A549 (cell line): ENCODE measurements around the gene TASP1.

Source experiments
- BCL3 ChIP-seq: fragments of >200 bp; sonication (Bioruptor Twin); formaldehyde crosslinking; IDR thresholded peaks from 3 replicates; pipeline ENCODE4 v1.6.1; 2016
- CBX2 ChIP-seq: fragments of 200-600 bp; sonication (generic); IDR thresholded peaks from 2 replicates; pipeline ENCODE4 v1.6.1; 2016; ENCODE audit warnings: low read depth, mild to moderate bottlenecking, borderline replicate concordance
- CTCF ChIP-seq: fragments of >200 bp; sonication (Bioruptor Twin); formaldehyde crosslinking; IDR thresholded peaks from 3 replicates; pipeline ENCODE4 v1.5.1; 2016
- EP300 ChIP-seq, 2 experiments: fragments of >200 bp; sonication (Bioruptor Twin); formaldehyde crosslinking; IDR thresholded peaks; 2 replicates in 1 of 2; 3 replicates in 1 of 2; pipeline ENCODE4 v1.6.1; 2016 to 2017
- KDM1A ChIP-seq: fragments of 200-600 bp; sonication (generic); IDR thresholded peaks from 2 replicates; pipeline ENCODE4 v1.6.1; 2016; ENCODE audit warnings: low read depth, mild to moderate bottlenecking
- MAX ChIP-seq: IDR thresholded peaks from 2 replicates; pipeline ENCODE4 v1.6.1; 2012
- PBX3 ChIP-seq: IDR thresholded peaks from 2 replicates; pipeline ENCODE4 v1.6.1; 2012
- POLR2A ChIP-seq: IDR thresholded peaks from 2 replicates; pipeline ENCODE4 v1.6.1; 2012; ENCODE audit warnings: mild to moderate bottlenecking, low read length
- RNF2 ChIP-seq: fragments of 200-600 bp; sonication (generic); IDR thresholded peaks from 2 replicates; pipeline ENCODE4 v1.6.1; 2016; ENCODE audit warnings: low read depth, mild to moderate bottlenecking, antibody characterized with exemption, moderate library complexity, borderline replicate concordance
- SREBF2 ChIP-seq: fragments of 450-650 bp; IDR thresholded peaks from 2 replicates; pipeline ENCODE4 v1.6.1; 2014; ENCODE audit warnings: mild to moderate bottlenecking, moderate library complexity
- USF2 ChIP-seq: fragments of 450-650 bp; IDR thresholded peaks from 2 replicates; pipeline ENCODE4 v1.6.1; 2014; ENCODE audit warnings: antibody characterized with exemption

GRCh38 chr20:13493143-13493542, 145.6 kb downstream of the TASP1 start:
- TF ChIP-seq POLR2A = no peak
- TF ChIP-seq PBX3 = no peak
- no peak for TF ChIP-seq BCL3
- no peak for TF ChIP-seq CTCF
- no peak for TF ChIP-seq SREBF2
- no peak for TF ChIP-seq RNF2
- TF ChIP-seq EP300 (IDR thresholded peaks at IDR 0.05) = no peak
- no peak for TF ChIP-seq MAX
- no peak for TF ChIP-seq USF2
- TF ChIP-seq CBX2 = no peak
- TF ChIP-seq KDM1A = no peak
